NCI-H748 (cell line): ENCODE results near the gene PREP.
"Not testable (repeated sequence)": the region's sequence is repeated elsewhere in the genome, so short reads cannot be mapped to it uniquely, and the experiment has no call there.

Source experiments
- DNase-seq: peaks from one replicate; lab custom pipeline; 2025; ENCODE audit not compliant: unreplicated experiment; lab: John Stamatoyannopoulos, UW

The PREP gene

DNA sequence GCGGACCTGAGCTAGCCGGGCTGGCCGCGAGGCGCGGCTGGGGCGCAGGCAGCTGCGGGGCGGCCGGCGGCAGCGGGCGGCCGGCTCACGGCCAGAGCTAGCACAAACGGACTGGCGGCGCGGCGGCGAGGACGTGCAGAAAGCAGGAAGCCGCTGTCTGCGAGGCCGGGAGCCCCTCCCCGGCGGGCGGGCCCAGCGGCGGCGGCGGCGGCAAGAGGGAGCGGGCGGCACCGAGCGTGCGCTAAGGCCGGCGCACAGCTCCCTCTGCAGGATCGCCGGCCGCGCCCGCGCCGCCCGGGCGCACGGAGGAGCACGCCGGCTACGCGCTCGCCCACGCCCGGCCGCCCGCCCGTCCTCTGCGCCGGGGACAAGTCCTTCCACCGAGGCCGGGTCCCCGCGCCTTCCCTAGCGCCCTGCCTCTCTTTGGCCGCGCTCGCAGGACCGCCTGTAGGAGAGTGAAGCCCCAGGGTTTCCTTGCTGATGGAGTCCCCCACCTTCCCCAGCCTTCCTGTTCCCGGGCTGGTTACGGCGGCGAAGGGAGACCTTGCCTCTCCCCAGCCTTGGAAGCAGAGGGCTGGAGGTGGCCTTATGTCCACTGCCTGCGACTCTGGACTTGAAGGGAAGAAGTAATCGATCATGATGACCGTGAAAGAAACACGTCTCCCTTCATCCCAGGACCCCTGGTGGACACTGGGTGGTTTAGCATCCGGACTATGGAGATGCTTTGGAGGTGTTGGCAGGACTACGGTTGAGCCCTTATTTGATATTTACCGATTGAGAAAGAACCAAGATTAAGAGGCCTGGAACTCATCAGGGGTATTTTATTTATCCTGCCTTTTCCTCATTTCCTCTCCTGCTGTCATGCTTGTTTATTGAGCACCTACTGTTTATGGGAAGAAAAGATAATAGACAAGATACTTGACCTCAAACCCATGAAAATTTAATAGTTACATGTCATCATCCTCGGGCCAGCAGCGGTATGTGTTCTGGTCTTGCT lies at the start of gene PREP:
Gene PREP, minus strand, starts transcription at position 144 of the 997 bp plus-strand sequence. CDS start 191 bp downstream, outside the sequence.
- peak; percentile 89 for DNase-seq

- DNase-seq, result no peak
These were observed 49.5 kb upstream of the PREP start for GRCh38 chr6:105452376-105452775.

DNA sequence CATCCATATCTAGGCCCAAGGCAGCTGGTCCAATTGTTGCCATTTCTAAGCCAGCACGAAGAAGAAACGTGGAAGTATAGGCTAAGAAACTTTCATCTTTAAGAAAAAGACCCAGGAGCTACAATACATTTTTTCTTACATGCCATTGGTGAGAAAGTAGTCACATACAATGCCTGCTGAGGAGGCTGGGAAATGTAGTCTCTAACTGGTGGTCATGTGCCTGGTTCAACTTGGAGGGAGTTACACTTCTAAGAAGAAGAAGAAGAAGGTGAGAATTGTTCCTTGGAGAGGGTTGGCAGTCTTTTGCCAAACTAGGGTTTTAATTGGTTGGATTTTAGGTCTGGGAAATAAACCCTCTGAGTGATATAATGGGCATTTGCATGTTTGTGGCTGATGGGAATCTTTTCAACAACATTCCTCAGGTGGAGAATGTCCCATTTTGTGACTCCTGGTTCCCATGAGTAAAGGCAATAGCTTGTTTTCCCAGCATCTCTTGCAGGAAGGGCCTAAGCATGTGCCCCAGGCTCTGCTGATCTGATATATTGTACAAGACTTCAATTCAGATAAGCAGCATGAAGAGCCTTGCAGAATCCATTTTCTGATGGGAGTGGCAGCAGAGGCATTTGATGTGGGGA lies 47.0 kb upstream of the PREP start:
- no peak for DNase-seq

DNA sequence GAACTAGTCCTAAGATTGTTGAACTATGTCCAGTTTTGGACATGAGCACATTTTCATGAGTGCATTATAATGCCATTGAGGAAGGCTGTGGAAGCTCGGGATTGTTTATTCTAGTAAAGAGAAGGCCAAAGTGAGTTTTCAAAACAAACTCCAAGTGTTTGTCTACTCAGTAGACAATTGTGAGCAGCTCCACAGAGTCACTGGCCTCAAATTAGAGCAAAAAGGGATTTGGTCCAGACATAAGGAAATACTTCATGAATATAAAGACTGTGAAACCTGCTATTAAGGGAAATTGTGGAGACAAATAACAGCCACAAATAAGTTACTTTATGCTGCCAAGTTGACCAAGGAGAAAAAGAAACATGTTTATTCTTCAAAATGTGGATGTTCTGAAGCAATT lies 42.6 kb upstream of the PREP start:
- no peak for DNase-seq

DNA sequence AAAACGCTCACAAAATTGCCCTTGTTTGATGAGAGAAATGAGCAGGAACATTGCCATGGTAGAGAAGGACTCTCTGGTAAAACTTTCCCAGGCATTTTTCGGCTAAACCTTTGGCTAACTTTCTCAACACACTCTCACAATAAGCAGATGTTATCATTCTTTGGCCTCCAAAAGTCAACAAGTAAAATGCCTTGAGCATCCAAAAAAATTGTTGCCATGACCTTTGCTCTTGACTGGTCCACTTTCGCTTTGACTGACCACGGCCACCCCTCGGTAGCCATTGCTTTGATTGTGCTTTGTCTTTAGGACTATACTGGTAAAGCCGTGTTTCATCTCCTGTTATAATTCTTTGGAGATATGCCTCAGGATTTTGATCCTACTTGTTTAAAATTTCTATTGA lies 41.1 kb upstream of the PREP start:
- no peak for DNase-seq

- DNase-seq, result no peak
These were observed 39.5 kb upstream of the PREP start for GRCh38 chr6:105442369-105442768.

DNA sequence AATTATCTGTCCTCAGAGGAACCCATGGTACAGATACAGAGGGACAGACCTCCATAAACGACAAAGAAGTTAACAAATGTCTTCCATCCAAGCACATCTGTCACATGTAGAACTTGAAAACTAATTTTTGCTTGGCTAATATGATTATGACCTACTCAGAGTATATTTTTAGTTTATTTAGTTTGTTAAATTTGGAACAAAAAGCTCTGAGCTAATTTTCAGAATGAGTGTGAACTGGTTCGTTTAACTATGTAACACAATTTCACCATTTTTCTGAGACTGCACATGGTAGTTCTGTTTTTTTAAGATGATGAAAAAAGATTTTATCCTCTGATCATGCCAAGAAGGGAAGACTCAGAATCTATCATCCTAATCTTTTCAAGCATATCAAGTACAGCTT lies 34.4 kb upstream of the PREP start:
- no peak for DNase-seq

DNA sequence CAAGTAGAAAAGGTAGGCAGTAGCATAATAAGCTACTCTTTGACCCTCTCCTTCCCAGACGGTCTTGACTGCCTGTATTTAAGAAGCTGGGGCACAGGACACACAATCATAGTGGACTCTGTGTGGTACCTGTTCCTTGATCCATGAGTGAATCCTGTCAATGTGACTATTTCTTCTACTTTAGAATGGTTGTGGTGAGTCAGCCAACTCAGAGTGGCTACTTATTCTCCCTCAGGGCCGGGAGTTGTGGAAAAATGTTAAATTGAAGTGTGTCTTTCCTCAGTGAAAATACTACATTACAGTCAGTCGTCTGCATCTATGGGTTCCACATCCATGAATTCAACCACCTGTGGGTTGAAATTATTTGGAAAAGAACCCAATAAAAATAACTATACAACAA lies 30.8 kb upstream of the PREP start:
- DNase-seq, result no peak

DNA sequence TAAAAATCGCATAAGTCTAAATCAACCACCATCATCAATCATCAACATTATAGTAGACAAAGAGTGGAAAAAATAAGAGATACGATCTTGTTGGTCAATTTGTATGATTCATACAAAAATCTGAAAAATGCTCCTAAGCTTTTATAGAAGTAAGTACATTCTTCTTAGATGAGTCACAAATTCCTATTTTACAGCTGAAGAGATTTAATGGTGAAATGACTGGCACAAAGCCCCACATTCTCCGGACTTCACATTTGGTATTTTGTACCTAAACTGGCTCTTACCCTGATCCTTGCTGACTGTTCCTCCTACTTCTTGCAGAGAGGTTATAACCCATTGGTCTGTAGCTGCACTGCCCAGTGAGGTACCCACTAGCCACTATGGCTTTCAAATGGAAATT lies 29.9 kb upstream of the PREP start:
- DNase-seq, result no peak

GRCh38 chr6:105431226-105431625 lies 28.3 kb upstream of the PREP start:
- DNase-seq, result peak; percentile 54

- no peak for DNase-seq
These were observed 27.8 kb upstream of the PREP start for GRCh38 chr6:105430685-105431084.

DNA sequence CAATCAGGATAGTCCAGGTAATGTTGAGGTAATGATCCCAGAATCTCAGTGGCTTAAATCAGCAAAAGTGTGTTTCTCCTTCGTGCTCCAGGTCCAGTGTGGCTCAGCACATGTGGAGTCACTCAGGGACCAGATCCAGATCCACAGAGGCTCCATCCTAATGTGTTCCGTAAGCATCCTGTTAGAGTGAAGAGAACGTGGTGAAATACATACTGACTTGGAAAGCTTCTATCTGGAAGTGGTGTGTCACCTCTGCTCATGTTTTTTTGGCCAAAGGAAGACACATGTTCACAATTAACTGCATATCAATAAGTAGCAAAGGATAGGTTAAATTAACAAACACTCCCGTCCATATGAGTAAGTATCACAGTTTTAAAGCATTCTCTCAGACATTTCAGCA lies 26.8 kb upstream of the PREP start:
- DNase-seq, result no peak

- DNase-seq, result no peak
These were observed 25.6 kb upstream of the PREP start for GRCh38 chr6:105428342-105428957.

DNA sequence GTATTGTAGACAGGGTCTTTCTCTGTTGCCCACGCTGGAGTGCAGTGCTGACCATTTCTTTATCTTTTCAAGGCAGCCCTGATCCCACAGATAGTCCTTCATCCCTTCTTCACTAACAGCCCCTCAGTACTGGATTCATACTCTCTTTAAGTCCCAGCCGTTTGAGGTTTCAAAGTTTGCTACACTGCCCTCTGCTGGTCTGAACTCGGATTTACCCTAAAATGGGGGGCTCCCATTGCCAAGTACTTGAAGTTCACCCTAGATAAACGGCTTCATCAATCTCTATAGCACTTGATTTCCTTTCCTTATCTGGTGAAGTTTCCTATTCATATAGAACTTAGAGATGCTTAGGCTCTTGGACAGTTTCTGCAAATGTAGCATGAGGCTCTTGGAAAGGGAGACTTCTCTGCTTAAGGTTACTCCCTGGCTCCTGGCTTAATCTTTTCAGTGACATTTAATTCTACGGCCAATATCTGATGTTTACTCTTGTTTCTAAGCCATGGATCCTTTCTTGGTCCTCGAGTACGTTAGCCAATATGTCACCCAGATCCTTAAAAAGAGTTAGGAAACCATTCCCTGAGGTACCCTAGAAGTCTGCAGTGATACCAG lies 21.4 kb upstream of the PREP start:
- DNase-seq, result peak; percentile 60

- DNase-seq, result not testable (repeated sequence)
These were observed 14.1 kb upstream of the PREP start for GRCh38 chr6:105416971-105417370.

GRCh38 chr6:105409734-105410133 lies 6.9 kb upstream of the PREP start:
- no peak for DNase-seq

DNA sequence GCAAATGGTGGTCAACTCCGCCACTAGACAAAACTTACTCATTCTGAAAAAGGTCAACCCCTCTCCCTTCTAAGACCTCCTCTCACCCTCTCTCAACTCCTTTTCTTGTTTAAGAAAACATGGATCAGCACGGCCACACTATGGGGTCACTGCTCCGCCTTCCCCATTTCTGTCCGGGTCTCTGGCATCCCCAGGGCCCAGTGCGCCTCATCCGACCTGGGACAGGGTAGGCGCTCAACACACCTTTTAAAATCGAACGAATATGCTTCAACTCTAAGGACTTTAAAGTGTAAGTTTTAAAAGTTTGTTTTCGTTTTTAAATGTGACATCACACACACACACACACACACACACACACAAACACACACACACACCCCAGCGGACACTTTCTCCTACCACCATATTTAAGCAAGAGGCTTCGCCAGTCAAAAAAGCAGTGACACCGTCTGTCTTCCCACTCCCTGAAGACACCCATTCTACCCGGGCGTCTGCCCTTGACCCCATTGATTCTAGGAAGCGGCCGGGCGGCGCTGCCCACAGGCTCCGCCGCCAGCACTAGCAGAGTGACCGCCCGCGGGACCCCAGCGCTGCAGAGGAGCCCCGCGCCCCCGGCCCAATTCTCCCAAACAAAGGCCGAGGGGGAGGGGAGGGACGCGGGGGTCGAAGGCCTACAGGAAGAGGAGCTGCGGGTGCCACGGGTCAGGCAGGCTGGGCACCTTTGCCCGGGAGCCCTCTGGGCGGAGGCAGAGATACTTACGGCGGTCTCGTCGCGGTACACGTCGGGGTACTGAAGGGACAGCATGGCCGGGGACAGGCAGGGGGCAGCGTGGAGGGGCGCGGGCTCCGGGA lies 568 bp downstream of the PREP start:
- peak; percentile 66 for DNase-seq

GRCh38 chr6:105401247-105402089 lies 1.4 kb downstream of the PREP start:
- DNase-seq, result no peak

GRCh38 chr6:105400501-105400900 lies 2.4 kb downstream of the PREP start:
- no peak for DNase-seq

DNA sequence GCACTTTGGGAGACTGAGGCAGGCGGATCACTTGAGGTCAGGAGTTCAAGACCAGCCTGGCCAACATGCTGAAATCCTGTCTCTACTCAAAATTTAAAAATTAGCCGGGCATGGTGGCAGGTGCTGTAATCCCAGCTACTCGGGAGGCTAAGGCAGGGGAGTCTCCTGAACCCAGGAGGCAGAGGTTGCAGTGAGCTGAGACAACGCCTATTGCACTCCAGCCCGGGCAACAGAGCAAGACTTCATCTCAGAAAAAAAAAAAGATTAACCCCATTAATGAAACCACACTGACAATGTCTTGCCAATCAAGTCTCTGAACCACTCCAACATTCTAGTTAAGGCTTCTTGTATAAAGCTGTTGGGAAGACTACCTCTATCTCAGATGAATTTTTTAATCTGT lies 4.0 kb downstream of the PREP start:
- no peak for DNase-seq
